CD4-positive, alpha-beta T cell treated with Interleukin-6 at 100 ng/mL for 8 hours (primary cell): ENCODE data around the gene TPH1.

ENCODE experiments used
- DNase-seq: peaks from one replicate; pipeline ENCODE4 v3.0.0-alpha.2; 2020; ENCODE audit warnings: mixed read lengths, low spot score

TPH1 gene

GRCh38 chr11:18046116-18046777 lies at the start of gene TPH1:
Gene TPH1 (minus strand): TSS chr11:18046269. CDS start chr11:18040762, 5,507 bp downstream.
- no peak for DNase-seq

GRCh38 chr11:18093959-18094358 lies 47.9 kb upstream of the TPH1 start:
- DNase-seq: no peak

GRCh38 chr11:18091731-18092130 lies 45.7 kb upstream of the TPH1 start:
- no peak for DNase-seq

DNA sequence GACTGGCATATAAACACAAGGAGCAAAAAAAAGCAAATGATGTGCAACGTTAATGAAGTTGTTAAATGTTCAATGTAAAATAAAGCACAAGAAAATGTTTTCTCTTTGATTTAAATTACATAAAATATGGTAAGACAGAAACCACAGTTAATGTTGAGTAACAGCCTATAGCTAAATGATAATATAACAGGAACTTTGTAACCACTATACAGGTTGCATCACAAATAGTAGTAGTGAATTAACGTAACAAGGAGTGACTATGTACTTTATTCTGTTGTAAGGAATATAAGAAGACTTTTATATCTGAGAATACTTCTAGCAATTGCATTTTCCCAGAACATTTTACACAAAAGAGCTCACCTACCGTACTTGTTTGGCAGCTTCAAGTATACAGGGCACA lies 42.9 kb upstream of the TPH1 start:
- DNase-seq: no peak

GRCh38 chr11:18088366-18088765 lies 42.3 kb upstream of the TPH1 start:
- DNase-seq: no peak

DNA sequence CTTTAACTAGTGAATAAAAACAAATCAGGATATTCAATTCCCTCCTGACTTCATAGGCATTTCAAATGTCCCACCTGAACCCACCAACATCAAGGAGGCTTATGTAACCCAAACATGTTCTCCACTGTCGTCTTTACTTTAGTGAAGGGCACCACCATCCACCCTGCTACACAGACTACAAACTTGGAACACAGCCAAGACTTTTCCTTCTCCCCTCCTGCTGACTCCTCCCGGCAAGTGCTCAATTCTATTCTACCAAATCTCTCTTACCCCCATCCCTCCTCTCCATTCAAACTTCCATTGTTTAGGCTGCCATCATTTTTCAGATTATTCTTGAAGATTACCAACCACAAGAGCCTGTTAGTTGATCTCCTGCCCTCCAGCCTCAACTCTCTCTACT lies 35.5 kb upstream of the TPH1 start:
- DNase-seq: no peak

GRCh38 chr11:18080451-18080850 lies 34.4 kb upstream of the TPH1 start:
- no peak for DNase-seq

GRCh38 chr11:18078909-18079308 lies 32.8 kb upstream of the TPH1 start:
- no peak for DNase-seq

- DNase-seq: no peak
Measured at GRCh38 chr11:18075444-18075843, 29.4 kb upstream of the TPH1 start.

GRCh38 chr11:18071098-18071705 lies 25.1 kb upstream of the TPH1 start:
- no peak for DNase-seq

DNA sequence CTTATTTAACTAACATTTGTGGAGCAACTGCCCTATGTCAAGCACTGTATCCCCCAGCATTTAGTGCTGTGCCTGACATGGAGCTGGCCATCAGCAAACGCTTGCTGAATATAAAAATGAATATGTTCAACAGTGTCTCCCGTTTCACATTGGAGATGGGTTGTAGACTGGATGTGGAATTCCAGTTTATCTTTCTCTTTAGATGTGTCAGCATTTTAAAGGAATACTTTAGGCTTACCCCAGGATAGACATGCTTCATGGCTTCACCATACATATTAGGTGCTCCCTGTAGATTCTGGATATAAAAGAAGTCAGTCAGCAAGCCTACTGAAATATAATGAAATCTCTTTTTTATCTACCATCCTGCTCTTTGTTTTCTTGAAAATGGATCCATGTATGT lies 21.3 kb upstream of the TPH1 start:
- no peak for DNase-seq

- no peak for DNase-seq
Measured at GRCh38 chr11:18066626-18067025, 20.6 kb upstream of the TPH1 start.

DNA sequence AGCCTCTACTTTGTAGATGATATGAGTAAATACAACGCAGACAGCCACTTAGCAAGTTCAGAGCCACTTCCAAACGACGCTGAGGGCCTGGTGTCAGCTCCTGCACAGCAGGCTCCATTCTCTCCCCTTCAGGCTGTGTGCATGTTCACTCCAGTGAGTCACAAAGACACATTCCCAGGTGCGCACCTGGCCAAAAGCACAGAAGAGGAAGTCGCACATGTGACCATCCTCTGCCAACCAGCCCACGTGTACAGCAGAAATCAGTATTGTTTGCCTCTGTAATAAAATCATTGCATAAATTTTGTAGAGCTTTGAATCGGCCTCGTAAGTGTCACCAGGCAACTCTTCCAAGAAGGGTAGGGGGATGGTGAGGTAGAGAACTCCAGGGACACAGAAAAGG lies 19.5 kb upstream of the TPH1 start:
- no peak for DNase-seq

DNA sequence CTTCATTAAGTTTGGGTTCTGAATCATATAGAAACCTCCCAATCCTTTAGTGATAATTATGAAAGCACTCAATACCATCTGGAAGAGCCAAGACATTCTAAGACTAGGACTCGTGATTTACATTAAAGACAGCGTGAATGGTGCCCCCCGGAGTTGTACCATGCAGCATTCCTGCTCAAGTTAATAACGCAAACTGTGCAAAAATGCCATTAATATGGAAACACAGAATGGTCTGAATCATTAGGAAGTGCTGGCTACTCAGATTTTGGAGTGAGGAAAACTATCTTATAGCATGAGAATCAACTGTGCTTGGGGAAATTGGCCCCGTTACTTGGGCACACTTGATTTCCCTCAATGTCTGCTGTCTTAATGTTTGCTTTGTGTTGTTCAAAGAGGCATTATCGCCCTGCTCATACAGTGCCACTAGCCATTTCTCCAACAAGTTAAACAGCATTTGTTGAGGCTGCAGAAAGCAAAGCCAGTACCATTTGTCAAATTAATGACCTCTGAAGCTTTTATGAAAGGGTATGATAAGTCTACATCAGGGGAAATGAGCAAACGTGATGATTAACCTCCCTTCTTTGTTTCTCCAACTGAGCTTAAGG lies 18.5 kb upstream of the TPH1 start:
- no peak for DNase-seq

- DNase-seq: no peak
Measured at GRCh38 chr11:18063862-18064434, 17.9 kb upstream of the TPH1 start.

- no peak for DNase-seq
Measured at GRCh38 chr11:18063125-18063524, 17.1 kb upstream of the TPH1 start.

DNA sequence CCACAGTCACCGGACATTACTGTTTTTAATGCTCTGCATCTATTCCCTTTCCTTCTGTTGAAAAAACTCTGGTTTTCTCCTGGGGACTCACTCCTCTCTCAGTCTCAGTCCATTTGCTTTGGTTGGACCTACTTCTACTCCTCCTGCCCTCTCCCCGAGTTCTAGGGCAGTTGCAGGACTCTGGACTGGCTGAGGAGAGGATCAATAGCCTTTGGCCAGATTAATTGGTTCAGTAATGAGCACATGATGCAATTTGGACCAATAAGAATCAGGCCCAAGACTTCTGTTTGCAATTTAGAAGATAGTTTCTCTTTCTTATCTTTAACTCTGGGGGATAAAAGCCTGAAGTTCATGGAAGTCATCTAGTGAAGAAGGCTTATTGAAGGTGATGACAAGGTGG lies 15.3 kb upstream of the TPH1 start:
- no peak for DNase-seq

DNA sequence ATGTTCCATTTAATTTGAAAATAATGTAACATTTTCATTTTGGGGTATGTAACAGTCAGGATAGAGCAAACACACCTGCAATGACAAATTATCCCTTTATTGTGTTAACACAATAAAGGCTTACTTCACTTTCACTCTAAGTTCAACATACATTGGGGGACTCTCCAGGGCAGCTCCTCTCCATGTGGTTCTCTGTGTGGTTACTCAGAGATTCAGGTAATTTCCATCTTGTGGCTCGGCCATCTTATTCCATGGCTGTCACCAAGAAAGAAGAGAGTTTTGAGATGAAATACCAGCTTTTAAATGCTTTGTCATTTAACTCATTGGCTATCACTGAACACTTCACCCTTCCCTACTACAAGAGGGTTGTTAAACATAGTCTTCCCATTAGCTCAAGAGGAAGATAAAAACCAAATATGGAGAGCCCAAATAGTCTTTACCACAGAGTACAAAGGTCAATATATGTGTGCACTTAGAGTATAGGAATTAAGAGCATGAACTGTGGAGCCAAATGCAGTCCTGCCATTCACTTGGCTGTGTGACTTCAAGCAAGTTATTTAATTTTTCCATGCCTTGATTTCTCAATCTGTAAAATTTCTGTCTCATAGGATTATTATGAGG lies 10.6 kb upstream of the TPH1 start:
- no peak for DNase-seq

GRCh38 chr11:18054511-18055103 lies 8.5 kb upstream of the TPH1 start:
- DNase-seq: no peak

GRCh38 chr11:18050848-18051247 lies 4.8 kb upstream of the TPH1 start:
- DNase-seq: no peak

GRCh38 chr11:18036456-18036855 lies 9.6 kb downstream of the TPH1 start:
- DNase-seq: no peak

DNA sequence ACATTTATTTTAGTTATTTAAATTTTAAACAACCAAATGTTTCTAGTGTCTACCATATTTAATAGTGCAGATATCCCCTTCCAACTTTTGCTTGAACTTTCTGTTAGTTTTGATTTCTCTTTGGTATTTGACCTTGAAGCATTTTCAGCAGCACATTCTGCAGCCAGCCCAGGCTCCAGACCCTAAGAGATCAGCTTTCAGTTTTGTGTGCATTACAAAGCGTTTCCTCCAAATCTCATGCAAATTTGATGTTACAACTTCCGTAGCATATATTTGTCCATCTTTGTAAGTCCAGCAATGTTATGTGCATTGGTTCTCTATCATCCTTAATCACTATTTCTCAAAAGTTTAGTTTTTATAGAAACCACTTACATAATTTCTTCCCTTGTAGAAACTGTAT lies 18.6 kb downstream of the TPH1 start:
- DNase-seq: no peak

- DNase-seq: no peak
Measured at GRCh38 chr11:18022419-18022818, 23.6 kb downstream of the TPH1 start.
